K562 (cell line): Measurements from ENCODE around the gene NNAT. TPM values are rescaled to one million over a fixed set of nuclear protein-coding genes. Genes with fewer than 3 reads are reported as not detected.

ENCODE experiments used
- CBX3 ChIP-seq, 2 experiments: IDR thresholded peaks; 1 replicate in 1 of 2; 2 replicates in 1 of 2; pipeline ENCODE4 v1.6.1; 2012; ENCODE audit warnings: inconsistent platforms in 2 of 2, low read length in 2 of 2, borderline replicate concordance in 1 of 2, control low read depth in 1 of 2
- CREB3L1 ChIP-seq: fragments of 450-650 bp; IDR thresholded peaks from 2 replicates; pipeline ENCODE4 v1.6.1; 2014; ENCODE audit warnings: low read depth, mild to moderate bottlenecking, moderate library complexity, borderline replicate concordance
- DEAF1 ChIP-seq: fragments of 450-650 bp; formaldehyde crosslinking; IDR thresholded peaks from 2 replicates; pipeline ENCODE4 v1.4.0; 2020; ENCODE audit warnings: mild to moderate bottlenecking, moderate library complexity
- DLX4 ChIP-seq: fragments of 250-450 bp; sonication (Bioruptor Pico); IDR thresholded peaks from 2 replicates; pipeline ENCODE4 v1.6.1; 2021; ENCODE audit warnings: mild to moderate bottlenecking
- HMGXB4 ChIP-seq: sonication (generic); formaldehyde crosslinking; IDR thresholded peaks from 2 replicates; pipeline ENCODE4 v1.8.1; 2023; ENCODE audit warnings: mild to moderate bottlenecking, missing genetic modification reagents
- HNRNPH1 ChIP-seq: fragments of 200-400 bp; formaldehyde crosslinking; optimal IDR thresholded peaks from 2 replicates; pipeline ENCODE3; 2017; ENCODE audit warnings: low read depth, mild to moderate bottlenecking, low read length, moderate library complexity
- NONO ChIP-seq, 2 experiments: fragments of 200-400 bp in 1 of 2; fragments of 450-650 bp in 1 of 2; formaldehyde crosslinking in 1 of 2; IDR thresholded peaks; 2 replicates each; pipeline ENCODE4 v1.6.1; 2017; ENCODE audit warnings: low read depth in 2 of 2, mild to moderate bottlenecking in 2 of 2, moderate library complexity in 2 of 2, low read length in 1 of 2
- SRSF1 ChIP-seq: fragments of 200-400 bp; formaldehyde crosslinking; IDR thresholded peaks from 2 replicates; pipeline ENCODE4 v1.6.1; 2017; ENCODE audit warnings: mild to moderate bottlenecking, low read depth, low read length, moderate library complexity
- ZNF197 ChIP-seq: fragments of 200-800 bp; sonication (Bioruptor generic); IDR thresholded peaks from 2 replicates; pipeline ENCODE4 v1.6.1; 2016; ENCODE audit warnings: low read depth, missing genetic modification characterization, missing compliant biosample characterization
- ZNF253 ChIP-seq: fragments of 250-450 bp; sonication (Bioruptor Pico); conservative IDR thresholded peaks from 2 replicates; pipeline ENCODE4 v1.6.1; 2021; ENCODE audit warnings: mild to moderate bottlenecking
- ZNF408 ChIP-seq: fragments of 250-450 bp; sonication (Bioruptor Pico); IDR thresholded peaks from 2 replicates; pipeline ENCODE4 v1.4.0; 2020; ENCODE audit warnings: low read depth, mild to moderate bottlenecking, moderate library complexity
- ZNF79 ChIP-seq: fragments of 250-450 bp; sonication (Bioruptor Pico); IDR thresholded peaks from 2 replicates; pipeline ENCODE4 v1.4.0; 2020; ENCODE audit warnings: low read depth, mild to moderate bottlenecking, moderate library complexity
- polyA plus RNA-seq, 8 experiments: library from polyadenylated mRNA; depleted of rRNA in 4 of 8; stranded (reverse) in 5 of 8; unstranded in 3 of 8; fragments of >200 nt; fragmentation: Nextera tagmentation in 2 of 8; fragmentation: Illumina TruSeq in 1 of 8; extraction: Ambion mirVana in 2 of 8; extraction: Trizol in 1 of 8; gene quantifications; 2 replicates each; pipeline versions ENCODE4 v1.2.1 to v1.2.3, GENCODE V29; 2011 to 2014; ENCODE audit warnings: inconsistent platforms in 1 of 8, missing spikeins in 1 of 8
- total RNA-seq, 7 experiments: library from RNA; depleted of rRNA in 6 of 7; stranded (reverse); fragments of >200 nt in 6 of 7; fragmentation: Illumina TruSeq in 2 of 7; extraction: Trizol in 2 of 7; gene quantifications; 2 replicates each; pipeline versions ENCODE4 v1.2.1 to v1.2.3, GENCODE V29; 2011 to 2021; ENCODE audit warnings: low replicate concordance in 1 of 7

The NNAT gene
- total and polyA plus RNA-seq, 9 of the 15 experiments (the other 6 are each of a cell fraction or from before 2014, with no cell fraction given), result 0.13 TPM; not detected in 8

- TF ChIP-seq NONO (IDR thresholded peaks at IDR 0.05; ENCODE audit: low read depth in 2 of 2, low read length in 1 of 2), result no peak
- no peak for TF ChIP-seq DLX4 (CRISPR knock-in tag)
- TF ChIP-seq ZNF408, result no peak
- no peak for TF ChIP-seq ZNF79 (CRISPR knock-in tag)
- TF ChIP-seq ZNF197 (CRISPR knock-in tag), result no peak
- no peak for TF ChIP-seq HMGXB4 (CRISPR knock-in tag)
- no peak for TF ChIP-seq CBX3 (IDR thresholded peaks at IDR 0.05; ENCODE audit: borderline replicate concordance in 1 of 2, low read length in 2 of 2)
- no peak for TF ChIP-seq CREB3L1
- no peak for TF ChIP-seq DEAF1 (CRISPR knock-in tag)
- TF ChIP-seq ZNF253 (CRISPR knock-in tag), result no peak
- TF ChIP-seq SRSF1, result no peak
- TF ChIP-seq HNRNPH1, result no peak
Observed at GRCh38 chr20:37494301-37494700, 26.7 kb upstream of the NNAT start (continued).
